ENCODE data around the gene MEI4.

MEI4 gene

GRCh38 chr6:77652739-77653138 lies at the start of gene MEI4:
TSS of gene MEI4 (plus strand) at chr6:77653039. CDS start at chr6:77690672, 37,633 bp downstream.
- Histone ChIP-seq H3K27ac (no peak within 1 kb of the TSS), H3K36me3 (ENCODE audit: insufficient read depth) (no peaks in the 10 kb centered on the region), H3K4me2 (no peak within 1 kb of the TSS), H3K4me1 (ENCODE audit: low read depth, poor library complexity, severe bottlenecking) (no peaks in the 10 kb centered on the region), H3K9ac (no peak within 1 kb of the TSS), H3K4me3 (IDR thresholded peaks at IDR 0.05; ENCODE audit: insufficient read depth, low read depth, low read length) (no peak within 1 kb of the TSS), H2AFZ (ENCODE audit: low read depth) (no peak within 1 kb of the TSS), H3K27me3 (ENCODE audit: insufficient read depth, low read depth) (no peaks in the 10 kb centered on the region), H4K20me1 (ENCODE audit: insufficient read depth) (no peaks in the 10 kb centered on the region), H3K79me2 (ENCODE audit: insufficient read depth, low read depth) (no peaks in the 10 kb centered on the region)
- TF ChIP-seq CTCF (conservative IDR thresholded peaks at IDR 0.05; ENCODE audit: low read depth, low read length) = no peak

- H3K4me3 ChIP-seq (IDR thresholded peaks at IDR 0.05; ENCODE audit: insufficient read depth, low read depth, low read length) = no peak overlapping the region
- no peaks in the 10 kb centered on the region for H3K27me3 ChIP-seq (ENCODE audit: insufficient read depth, low read depth)
- no peak for TF ChIP-seq CTCF (conservative IDR thresholded peaks at IDR 0.05; ENCODE audit: low read depth, low read length)
- H3K36me3 ChIP-seq (ENCODE audit: insufficient read depth) = no peaks in the 10 kb centered on the region
- no peak overlapping the region for H3K4me2 ChIP-seq
- no peaks in the 10 kb centered on the region for H4K20me1 ChIP-seq (ENCODE audit: insufficient read depth)
- H2AFZ ChIP-seq (ENCODE audit: low read depth) = no peak overlapping the region
- H3K9ac ChIP-seq = no peak overlapping the region
- H3K27ac ChIP-seq = no peak overlapping the region
- H3K79me2 ChIP-seq (ENCODE audit: insufficient read depth, low read depth) = no peaks in the 10 kb centered on the region
- no peaks in the 10 kb centered on the region for H3K4me1 ChIP-seq (ENCODE audit: low read depth, poor library complexity, severe bottlenecking)
Observed at GRCh38 chr6:77604476-77604875, 48.4 kb upstream of the MEI4 start.

- H3K79me2 ChIP-seq (ENCODE audit: insufficient read depth, low read depth) = no peaks in the 10 kb centered on the region
Observed at GRCh38 chr6:77607004-77607403, 45.8 kb upstream of the MEI4 start.

GRCh38 chr6:77609106-77609505 lies 43.7 kb upstream of the MEI4 start:
- Histone ChIP-seq H2AFZ (ENCODE audit: low read depth) (no peak overlapping the region), H3K27ac (no peak overlapping the region), H3K4me2 (no peak overlapping the region), H3K27me3 (ENCODE audit: insufficient read depth, low read depth) (no peaks in the 10 kb centered on the region), H3K9ac (no peak overlapping the region), H4K20me1 (ENCODE audit: insufficient read depth) (no peaks in the 10 kb centered on the region), H3K4me1 (ENCODE audit: low read depth, poor library complexity, severe bottlenecking) (no peaks in the 10 kb centered on the region), H3K79me2 (ENCODE audit: insufficient read depth, low read depth) (no peaks in the 10 kb centered on the region), H3K4me3 (IDR thresholded peaks at IDR 0.05; ENCODE audit: insufficient read depth, low read depth, low read length) (no peak overlapping the region), H3K36me3 (ENCODE audit: insufficient read depth) (no peaks in the 10 kb centered on the region)
- TF ChIP-seq CTCF (conservative IDR thresholded peaks at IDR 0.05; ENCODE audit: low read depth, low read length) = no peak

More at GRCh38 chr6:77607004-77607403, 45.8 kb upstream of the MEI4 start:
- no peaks in the 10 kb centered on the region for H3K36me3 ChIP-seq (ENCODE audit: insufficient read depth)
- no peak overlapping the region for H3K4me2 ChIP-seq
- no peaks in the 10 kb centered on the region for H3K27me3 ChIP-seq (ENCODE audit: insufficient read depth, low read depth)
- no peak overlapping the region for H3K9ac ChIP-seq
- TF ChIP-seq CTCF (conservative IDR thresholded peaks at IDR 0.05; ENCODE audit: low read depth, low read length) = no peak
- no peaks in the 10 kb centered on the region for H4K20me1 ChIP-seq (ENCODE audit: insufficient read depth)
- no peak overlapping the region for H3K27ac ChIP-seq
- H3K4me3 ChIP-seq (IDR thresholded peaks at IDR 0.05; ENCODE audit: insufficient read depth, low read depth, low read length) = no peak overlapping the region
- no peak overlapping the region for H2AFZ ChIP-seq (ENCODE audit: low read depth)
- H3K4me1 ChIP-seq (ENCODE audit: low read depth, poor library complexity, severe bottlenecking) = no peaks in the 10 kb centered on the region
